Measurements from ENCODE around the gene XYLT2.
A peak's percentile ranks its signal among the peaks of the same experiment; 100 is the strongest.
"Not testable (repeated sequence)": the region's sequence is repeated elsewhere in the genome, so short reads cannot be mapped to it uniquely, and the experiment has no call there.

The XYLT2 gene

DNA sequence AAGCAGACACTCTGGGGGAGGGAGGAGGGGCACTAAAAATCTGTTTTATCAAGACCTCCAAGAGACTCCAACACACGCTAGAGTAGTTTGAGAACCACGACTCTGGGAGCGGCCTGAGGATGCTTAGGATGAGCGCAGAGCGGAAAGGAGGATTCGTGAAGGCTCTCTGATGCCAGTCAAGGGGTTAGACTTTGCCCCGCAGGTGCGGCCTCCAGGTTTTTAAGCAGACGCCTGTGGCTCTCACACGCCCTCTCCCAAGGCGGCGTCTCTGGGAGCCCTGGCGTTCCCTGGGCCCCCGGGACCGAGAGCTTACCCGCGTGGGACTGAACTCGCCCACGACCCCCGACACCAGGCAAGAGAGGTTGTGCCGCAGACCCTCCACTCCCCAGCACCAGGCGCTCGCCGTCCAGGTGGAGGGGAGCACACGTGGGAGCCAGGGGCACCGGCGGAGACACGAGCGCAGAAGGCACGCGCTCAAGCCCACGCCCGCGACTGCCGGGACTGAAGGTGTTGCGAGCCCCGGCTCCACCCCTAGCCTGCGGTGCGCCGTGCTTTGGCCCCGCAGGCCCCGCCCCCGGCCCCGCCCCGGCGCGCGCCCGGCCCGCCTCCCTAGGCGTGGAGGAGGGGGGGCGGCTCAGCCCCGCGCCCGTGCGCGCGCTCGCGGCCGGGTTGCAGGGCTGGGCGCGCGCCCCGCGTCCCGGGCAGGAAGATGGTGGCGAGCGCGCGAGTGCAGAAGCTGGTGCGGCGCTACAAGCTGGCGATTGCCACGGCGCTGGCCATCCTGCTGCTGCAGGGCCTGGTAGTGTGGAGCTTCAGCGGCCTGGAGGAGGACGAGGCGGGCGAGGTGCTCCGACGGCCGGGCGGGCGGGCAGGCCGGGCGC is at the start of gene XYLT2:
Gene XYLT2, plus strand, starts transcription at position 695 of the 881 bp plus-strand sequence. Its CDS starts 15 bp downstream, at position 710.
- peak; percentile 76 to 91 for DNase-seq (ENCODE audit: low read depth in 2 of 2)

DNA sequence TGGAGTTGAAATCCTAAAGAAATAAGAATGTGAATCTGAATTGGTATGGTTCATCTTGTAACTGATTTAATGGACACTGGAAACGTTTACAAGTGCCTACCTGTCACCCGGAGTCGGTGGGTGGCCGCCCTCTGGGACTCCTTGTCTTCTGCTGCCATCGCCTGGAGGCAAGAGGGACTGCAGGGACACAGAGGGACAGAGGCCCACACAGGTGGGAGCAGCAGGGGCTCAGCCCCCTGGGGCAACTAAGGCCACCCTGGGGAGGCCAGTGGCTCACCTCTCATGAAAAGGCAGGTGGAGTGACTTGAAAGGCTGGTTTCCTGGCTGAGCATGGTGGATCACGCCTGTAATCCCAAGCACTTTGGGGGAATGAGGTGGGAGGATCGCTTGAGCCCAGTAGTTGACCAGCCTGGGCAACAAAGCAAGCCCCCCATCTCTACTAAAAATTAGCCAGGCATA is 48.5 kb upstream of the XYLT2 start:
- DNase-seq (ENCODE audit: low read depth in 2 of 2): peak; percentile 75 to 78

- DNase-seq (ENCODE audit: low read depth in 2 of 2): no peak
Observed at GRCh38 chr17:50298018-50298417, 47.9 kb upstream of the XYLT2 start.

- DNase-seq (ENCODE audit: low read depth in 2 of 2): no peak
Observed at GRCh38 chr17:50299776-50300175, 46.1 kb upstream of the XYLT2 start.

- DNase-seq (ENCODE audit: low read depth in 2 of 2): not testable (repeated sequence)
Observed at GRCh38 chr17:50300824-50301223, 45.1 kb upstream of the XYLT2 start.

DNA sequence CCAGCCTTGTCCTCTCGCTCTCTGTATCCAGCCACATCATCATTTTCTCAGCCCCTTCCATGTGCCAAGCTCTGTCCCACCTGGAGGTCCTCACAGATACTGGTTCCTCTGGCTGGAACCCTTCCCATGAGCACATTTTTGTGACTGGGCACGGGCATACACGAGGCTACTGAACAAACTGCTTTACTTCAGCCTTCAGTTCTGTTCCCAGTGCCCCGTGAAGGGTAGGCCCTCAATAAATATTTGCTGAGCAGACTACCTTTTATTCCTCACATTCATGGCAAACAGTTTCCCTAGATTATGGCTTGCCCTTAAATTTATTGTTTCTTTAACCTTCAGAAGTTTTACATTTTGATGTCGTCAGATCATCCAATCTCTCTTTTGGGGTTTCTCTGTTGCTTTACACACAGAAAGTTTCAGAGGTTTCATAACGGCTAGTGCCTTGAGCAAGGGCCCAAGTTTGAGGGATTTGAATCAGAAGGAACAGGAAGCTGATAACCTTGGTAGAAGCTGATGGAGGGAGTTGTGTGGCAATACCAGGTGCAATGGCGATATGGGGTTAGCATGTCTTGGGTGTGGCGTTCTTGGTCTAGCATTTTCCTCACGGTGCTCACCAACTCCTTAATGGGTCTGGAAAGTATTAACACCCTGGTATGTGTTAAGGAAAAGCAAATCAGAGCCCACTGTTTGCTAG is 43.9 kb upstream of the XYLT2 start:
- no peak for DNase-seq (ENCODE audit: low read depth in 2 of 2)

- DNase-seq (ENCODE audit: low read depth in 2 of 2): no peak
Observed at GRCh38 chr17:50303051-50303450, 42.9 kb upstream of the XYLT2 start.

DNA sequence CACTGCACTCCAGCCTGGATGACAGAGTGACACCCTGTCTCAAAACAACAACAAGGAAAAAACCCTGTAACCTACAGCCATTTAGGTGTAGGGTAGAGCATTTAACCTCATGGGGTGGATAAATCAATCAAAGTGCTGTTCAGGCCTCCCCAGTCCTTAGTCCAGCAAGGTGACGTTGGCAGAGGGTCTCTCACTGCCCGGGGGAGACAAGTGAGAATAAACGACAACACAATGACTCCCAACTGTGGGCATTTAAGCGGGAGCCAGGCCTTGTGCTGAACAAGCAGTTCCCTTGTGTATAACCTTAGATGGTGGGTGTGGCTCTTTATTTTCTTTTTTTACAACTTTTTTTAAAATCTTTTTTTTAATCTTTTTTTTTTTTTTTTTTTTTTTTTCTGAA is 42.3 kb upstream of the XYLT2 start:
- no peak for DNase-seq (ENCODE audit: low read depth in 2 of 2)

DNA sequence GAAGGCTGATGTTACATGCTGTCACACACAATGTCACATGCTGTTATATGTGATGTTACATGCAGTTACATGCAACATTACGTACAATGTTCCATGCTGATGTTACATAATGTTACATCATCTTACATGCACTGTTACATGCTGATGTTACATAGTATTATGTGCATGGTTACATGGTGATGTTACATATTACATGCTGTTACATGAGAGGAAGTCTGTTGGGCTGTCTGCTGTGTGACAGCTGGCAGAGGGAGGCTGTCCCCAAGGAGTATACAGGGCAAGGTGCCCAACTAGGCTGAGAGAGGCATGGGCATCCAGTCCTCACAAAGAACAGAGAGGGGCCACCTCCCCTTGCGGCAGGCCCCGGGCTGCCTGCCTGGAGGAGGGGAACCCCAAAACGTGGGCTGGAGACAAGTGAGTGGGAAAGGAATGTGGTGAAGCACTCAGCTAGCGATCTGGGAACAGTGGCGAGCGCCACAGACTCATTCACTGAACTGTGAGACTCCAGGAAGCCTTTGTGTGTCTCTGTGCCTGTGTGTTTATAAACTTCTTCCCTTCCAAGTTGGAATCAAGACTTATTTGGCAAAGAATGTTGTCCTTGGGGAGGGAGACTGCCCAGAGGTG is 41.0 kb upstream of the XYLT2 start:
- DNase-seq (ENCODE audit: low read depth in 2 of 2): no peak

DNA sequence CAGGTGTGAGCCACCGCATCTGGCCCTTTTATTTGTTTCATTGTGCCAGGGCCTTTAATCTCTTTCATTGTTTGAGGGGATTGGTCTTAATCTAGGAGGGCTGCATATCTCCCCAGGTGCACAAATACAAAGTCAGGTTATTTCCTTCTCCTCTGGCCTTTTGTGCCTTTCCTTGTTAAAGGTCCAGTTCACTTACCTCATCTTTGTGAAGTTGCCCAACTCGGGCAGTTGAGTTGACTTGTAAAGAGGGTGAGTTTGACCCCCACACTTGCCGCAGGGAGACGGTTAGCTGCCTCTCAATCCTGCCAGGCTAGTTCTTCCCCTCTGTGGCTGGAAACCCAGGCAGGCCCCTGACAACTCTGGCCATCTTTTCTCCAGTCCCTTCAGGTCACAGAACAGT is 38.3 kb upstream of the XYLT2 start:
- DNase-seq (ENCODE audit: low read depth in 2 of 2): no peak

DNA sequence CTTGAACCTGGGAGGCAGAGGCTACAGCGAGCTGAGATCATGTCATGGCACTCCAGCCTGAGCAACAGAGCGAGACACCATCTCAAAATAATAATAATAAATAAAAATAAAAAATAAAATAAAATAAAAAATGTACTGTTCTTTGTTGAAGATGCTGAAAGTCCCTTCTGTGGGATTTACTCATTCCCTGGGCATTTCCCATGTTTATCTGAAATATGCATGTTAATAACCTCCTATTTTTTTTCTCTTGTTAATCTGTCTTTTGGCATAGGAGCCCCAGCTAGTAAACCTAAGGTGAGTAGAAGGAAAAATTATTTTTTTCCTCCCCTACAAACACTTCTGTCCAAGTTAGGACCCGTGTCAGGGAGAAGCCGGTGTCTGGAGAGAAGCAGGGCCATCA is 37.3 kb upstream of the XYLT2 start:
- no peak for DNase-seq (ENCODE audit: low read depth in 2 of 2)

DNA sequence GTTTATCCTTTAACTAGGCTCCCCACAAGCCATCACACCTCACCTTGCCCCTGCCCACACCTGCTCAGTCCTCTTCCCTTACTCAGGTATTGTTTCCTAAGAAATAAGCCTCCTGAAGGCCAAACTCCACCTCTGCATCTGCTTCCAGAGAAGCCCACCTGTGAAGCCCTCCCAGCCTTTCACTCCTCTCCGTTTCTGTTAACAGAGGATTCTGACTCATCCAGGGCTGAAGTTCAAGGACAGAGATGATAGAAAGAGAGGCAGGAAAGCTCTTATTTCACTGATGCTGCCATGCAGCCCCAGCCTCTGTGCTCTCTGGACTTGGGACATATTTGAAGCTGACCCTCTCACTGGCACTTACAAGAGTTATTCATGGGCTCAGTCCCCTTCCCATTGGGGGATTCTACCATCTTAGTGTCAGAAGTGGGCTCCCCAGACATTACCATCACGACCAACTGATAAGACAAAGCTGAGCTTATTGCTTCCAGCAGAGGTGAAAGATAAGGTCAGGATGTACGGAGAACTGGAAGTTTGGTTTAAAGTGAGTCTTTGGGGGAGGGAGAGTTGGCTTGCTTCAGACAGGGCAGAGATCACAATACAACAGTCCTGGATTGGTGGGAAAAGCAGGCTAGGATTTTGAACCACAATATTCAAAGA is 35.3 kb upstream of the XYLT2 start:
- no peak for DNase-seq (ENCODE audit: low read depth in 2 of 2)

GRCh38 chr17:50311112-50311460 is 34.8 kb upstream of the XYLT2 start:
- no peak for DNase-seq (ENCODE audit: low read depth in 2 of 2)

GRCh38 chr17:50311483-50311882 is 34.4 kb upstream of the XYLT2 start:
- DNase-seq (ENCODE audit: low read depth in 2 of 2): no peak

DNA sequence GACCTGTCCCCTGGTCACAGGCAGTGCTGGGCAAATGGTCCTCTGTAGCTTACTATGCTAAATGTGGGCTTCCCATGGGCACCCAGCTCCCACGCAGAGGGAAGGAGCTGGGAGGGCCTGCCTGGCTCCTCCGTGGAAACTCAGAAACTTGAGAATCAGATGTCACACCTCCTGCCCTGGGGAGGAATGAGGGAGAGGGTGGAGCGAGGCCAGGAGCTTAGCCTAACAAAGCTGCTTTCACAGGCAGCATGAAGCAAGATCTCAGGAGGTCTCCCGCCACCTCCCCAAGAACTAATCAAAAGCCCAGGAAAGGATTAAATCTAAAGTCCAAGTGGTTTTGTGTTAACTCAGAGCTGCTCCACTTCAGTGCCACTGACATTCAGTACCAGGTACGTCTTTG is 33.6 kb upstream of the XYLT2 start:
- DNase-seq (ENCODE audit: low read depth in 2 of 2): no peak

GRCh38 chr17:50314456-50315011 is 31.4 kb upstream of the XYLT2 start:
- no peak for DNase-seq (ENCODE audit: low read depth in 2 of 2)

DNA sequence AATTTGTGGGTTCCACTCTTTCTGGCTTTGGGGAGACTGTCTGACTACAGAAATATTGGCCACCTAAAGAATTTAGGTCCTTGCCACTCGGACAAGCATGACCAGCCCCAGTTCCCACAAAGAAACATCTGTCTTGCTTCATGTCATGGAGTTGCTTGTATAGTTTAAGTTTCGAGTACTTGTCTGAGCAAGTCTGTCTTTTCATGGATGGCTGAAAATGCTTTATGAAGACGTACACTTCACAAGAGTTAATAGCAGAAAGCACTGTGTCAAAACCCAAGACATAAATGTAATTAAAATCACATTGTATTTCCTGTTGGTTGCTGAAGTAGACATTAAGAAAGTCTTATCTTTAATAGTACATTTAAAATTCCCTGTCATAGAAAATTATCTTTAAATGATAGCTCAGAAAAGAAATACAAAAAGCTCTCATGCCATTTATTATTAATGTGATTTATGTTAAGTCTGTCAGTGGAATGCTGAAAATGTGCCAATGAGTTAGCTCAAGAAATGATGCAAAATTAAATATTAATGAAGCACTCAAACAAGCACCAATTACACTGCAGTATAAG is 29.8 kb upstream of the XYLT2 start:
- DNase-seq (ENCODE audit: low read depth in 2 of 2): no peak

DNA sequence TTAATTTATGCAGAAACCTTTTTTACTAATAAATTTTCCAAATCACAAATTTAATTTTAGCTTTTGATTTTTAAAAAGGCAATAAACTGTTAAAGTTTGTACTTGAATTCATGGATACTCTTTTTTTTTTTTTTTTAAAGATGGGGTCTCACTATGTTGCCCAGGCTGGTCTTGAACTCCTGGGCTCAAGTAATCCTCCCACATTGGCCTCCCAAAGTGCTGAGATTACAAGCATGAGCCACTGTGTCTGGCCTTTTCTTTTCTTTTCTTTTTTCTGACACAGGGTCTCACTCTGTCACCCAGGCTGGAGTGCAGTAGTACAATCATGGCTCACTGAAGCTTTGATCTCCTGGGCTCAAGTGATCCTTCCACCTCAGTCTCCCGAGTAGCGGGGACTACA is 29.3 kb upstream of the XYLT2 start:
- DNase-seq (ENCODE audit: low read depth in 2 of 2): not testable (repeated sequence)

GRCh38 chr17:50317121-50317520 is 28.8 kb upstream of the XYLT2 start:
- DNase-seq (ENCODE audit: low read depth in 2 of 2): no peak

- DNase-seq (ENCODE audit: low read depth in 2 of 2): no peak
Observed at GRCh38 chr17:50318501-50319285, 27.2 kb upstream of the XYLT2 start.
